ENCODE results near the gene THUMPD2.

THUMPD2 gene

GRCh38 chr2:39715822-39716221 is 63.2 kb downstream of the THUMPD2 start:
- DNase-seq = no peak

- DNase-seq = no peak
Measured at GRCh38 chr2:39715095-39715494, 64.0 kb downstream of the THUMPD2 start.

- DNase-seq = no peak
Measured at GRCh38 chr2:39712953-39713352, 66.1 kb downstream of the THUMPD2 start.

- no peak for DNase-seq
Measured at GRCh38 chr2:39710807-39711206, 68.3 kb downstream of the THUMPD2 start.

- no peak for DNase-seq
Measured at GRCh38 chr2:39708003-39708402, 71.1 kb downstream of the THUMPD2 start.

GRCh38 chr2:39706945-39707344 is 72.1 kb downstream of the THUMPD2 start:
- no peak for DNase-seq

- DNase-seq = no peak
Measured at GRCh38 chr2:39706312-39706711, 72.7 kb downstream of the THUMPD2 start.

GRCh38 chr2:39705638-39706037 is 73.4 kb downstream of the THUMPD2 start:
- no peak for DNase-seq

- DNase-seq = no peak
Measured at GRCh38 chr2:39704540-39704939, 74.5 kb downstream of the THUMPD2 start.

GRCh38 chr2:39703181-39703872 is 75.7 kb downstream of the THUMPD2 start:
- DNase-seq = no peak

GRCh38 chr2:39701137-39701536 is 77.9 kb downstream of the THUMPD2 start:
- DNase-seq = no peak

GRCh38 chr2:39697454-39697853 is 81.6 kb downstream of the THUMPD2 start:
- no peak for DNase-seq

- no peak for DNase-seq
Measured at GRCh38 chr2:39696838-39697237, 82.2 kb downstream of the THUMPD2 start.

- DNase-seq = no peak
Measured at GRCh38 chr2:39696101-39696553, 82.9 kb downstream of the THUMPD2 start.

- no peak for DNase-seq
Measured at GRCh38 chr2:39693245-39693644, 85.8 kb downstream of the THUMPD2 start.

- DNase-seq = no peak
Measured at GRCh38 chr2:39689876-39690275, 89.2 kb downstream of the THUMPD2 start.

- no peak for DNase-seq
Measured at GRCh38 chr2:39689272-39689841, 89.7 kb downstream of the THUMPD2 start.

GRCh38 chr2:39688181-39688580 is 90.9 kb downstream of the THUMPD2 start:
- DNase-seq = no peak

GRCh38 chr2:39686456-39686855 is 92.6 kb downstream of the THUMPD2 start:
- DNase-seq = no peak
